ENCODE measurements around the gene USP47. TPM values are rescaled to one million over a fixed set of nuclear protein-coding genes. Genes with fewer than 3 reads are reported as not detected.
A peak's percentile ranks its signal among the peaks of the same experiment; 100 is the strongest.

The USP47 gene
- total and polyA plus RNA-seq, 9 of the 15 experiments (the other 6 are each of a cell fraction or from before 2014, with no cell fraction given) = 13.1 to 63.6 (median 34.7) TPM

DNA sequence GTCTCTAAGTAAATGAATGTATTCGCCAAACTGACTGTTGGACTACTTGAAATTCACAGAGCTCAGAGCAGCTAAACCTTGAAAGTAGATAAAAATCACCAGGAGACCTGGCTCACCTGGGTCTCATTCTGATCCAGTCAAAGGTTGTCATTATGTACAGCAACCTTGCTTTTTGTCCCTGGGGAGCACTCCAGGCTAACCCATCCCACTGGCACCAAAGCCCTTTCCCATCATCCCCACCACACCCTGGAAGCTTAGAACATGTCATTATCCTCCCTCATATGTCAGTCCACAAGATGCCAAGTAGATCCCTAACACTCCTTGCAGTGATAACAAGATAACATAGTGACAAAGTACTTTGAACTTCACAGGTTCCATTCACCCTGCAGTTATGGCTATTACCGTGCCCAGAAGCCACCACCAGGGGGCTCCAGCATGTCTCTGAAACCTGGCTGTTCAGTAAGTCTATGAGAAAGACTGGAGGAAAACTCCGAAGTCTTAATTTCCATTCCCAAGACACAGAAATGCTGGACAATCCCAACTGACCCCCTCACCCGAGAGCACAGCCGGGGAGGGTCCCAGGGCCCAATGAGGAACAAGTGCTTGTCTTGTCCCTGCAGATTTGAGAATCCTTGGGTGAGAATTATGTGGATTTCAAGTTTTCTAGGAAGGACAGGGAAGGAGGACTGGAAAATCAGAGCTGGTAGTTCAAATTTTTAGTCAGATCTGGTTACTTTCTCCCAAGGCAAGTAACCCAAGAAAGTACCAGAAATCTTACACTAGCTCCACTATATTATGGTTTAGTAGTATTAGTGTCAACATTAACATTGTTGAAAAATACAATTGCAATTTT lies 43.0 kb upstream of the USP47 start (continued):
- TF ChIP-seq HDAC3 (IDR thresholded peaks at IDR 0.05; ENCODE audit: borderline replicate concordance, partially characterized antibody) (no peak), SOX6 (IDR thresholded peaks at IDR 0.05) (peak; percentile 42; the same call in 1 of the 2 replicates), ZNF431 (CRISPR knock-in tag; IDR thresholded peaks at IDR 0.05) (no peak), L3MBTL2 (IDR thresholded peaks at IDR 0.05) (0 out of 2 replicates have a peak, but pooled peaks have one; percentile 17), GTF2F1 (IDR thresholded peaks at IDR 0.05; ENCODE audit: low read depth, low read length) (no peak), RAD21 (CRISPR knock-in tag; conservative IDR thresholded peaks at IDR 0.05 in 1 of 2, IDR thresholded peaks at IDR 0.05 in 1 of 2) (peak; percentile 83 to 93), ZNF140 (CRISPR knock-in tag; IDR thresholded peaks at IDR 0.05) (no peak), COPS2 (conservative IDR thresholded peaks at IDR 0.05) (no peak), MYC (IDR thresholded peaks at IDR 0.05; ENCODE audit: low read depth, low read length) (no peak), MYC (CRISPR knock-in tag; IDR thresholded peaks at IDR 0.05; ENCODE audit: borderline replicate concordance, low read depth) (no peak)
- TF ChIP-seq, protein P1, sequence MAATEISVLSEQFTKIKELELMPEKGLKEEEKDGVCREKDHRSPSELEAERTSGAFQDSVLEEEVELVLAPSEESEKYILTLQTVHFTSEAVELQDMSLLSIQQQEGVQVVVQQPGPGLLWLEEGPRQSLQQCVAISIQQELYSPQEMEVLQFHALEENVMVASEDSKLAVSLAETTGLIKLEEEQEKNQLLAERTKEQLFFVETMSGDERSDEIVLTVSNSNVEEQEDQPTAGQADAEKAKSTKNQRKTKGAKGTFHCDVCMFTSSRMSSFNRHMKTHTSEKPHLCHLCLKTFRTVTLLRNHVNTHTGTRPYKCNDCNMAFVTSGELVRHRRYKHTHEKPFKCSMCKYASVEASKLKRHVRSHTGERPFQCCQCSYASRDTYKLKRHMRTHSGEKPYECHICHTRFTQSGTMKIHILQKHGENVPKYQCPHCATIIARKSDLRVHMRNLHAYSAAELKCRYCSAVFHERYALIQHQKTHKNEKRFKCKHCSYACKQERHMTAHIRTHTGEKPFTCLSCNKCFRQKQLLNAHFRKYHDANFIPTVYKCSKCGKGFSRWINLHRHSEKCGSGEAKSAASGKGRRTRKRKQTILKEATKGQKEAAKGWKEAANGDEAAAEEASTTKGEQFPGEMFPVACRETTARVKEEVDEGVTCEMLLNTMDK (IDR thresholded peaks at IDR 0.05; ENCODE audit: borderline replicate concordance, insufficient read depth, low read depth, low read length, poor library complexity, severe bottlenecking) = peak; percentile 57
- TF ChIP-seq, protein P2, sequence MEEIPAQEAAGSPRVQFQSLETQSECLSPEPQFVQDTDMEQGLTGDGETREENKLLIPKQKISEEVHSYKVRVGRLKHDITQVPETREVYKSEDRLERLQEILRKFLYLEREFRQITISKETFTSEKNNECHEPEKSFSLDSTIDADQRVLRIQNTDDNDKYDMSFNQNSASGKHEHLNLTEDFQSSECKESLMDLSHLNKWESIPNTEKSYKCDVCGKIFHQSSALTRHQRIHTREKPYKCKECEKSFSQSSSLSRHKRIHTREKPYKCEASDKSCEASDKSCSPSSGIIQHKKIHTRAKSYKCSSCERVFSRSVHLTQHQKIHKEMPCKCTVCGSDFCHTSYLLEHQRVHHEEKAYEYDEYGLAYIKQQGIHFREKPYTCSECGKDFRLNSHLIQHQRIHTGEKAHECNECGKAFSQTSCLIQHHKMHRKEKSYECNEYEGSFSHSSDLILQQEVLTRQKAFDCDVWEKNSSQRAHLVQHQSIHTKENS (CRISPR knock-in tag; IDR thresholded peaks at IDR 0.05) = no peak
- TF ChIP-seq, protein P3, sequence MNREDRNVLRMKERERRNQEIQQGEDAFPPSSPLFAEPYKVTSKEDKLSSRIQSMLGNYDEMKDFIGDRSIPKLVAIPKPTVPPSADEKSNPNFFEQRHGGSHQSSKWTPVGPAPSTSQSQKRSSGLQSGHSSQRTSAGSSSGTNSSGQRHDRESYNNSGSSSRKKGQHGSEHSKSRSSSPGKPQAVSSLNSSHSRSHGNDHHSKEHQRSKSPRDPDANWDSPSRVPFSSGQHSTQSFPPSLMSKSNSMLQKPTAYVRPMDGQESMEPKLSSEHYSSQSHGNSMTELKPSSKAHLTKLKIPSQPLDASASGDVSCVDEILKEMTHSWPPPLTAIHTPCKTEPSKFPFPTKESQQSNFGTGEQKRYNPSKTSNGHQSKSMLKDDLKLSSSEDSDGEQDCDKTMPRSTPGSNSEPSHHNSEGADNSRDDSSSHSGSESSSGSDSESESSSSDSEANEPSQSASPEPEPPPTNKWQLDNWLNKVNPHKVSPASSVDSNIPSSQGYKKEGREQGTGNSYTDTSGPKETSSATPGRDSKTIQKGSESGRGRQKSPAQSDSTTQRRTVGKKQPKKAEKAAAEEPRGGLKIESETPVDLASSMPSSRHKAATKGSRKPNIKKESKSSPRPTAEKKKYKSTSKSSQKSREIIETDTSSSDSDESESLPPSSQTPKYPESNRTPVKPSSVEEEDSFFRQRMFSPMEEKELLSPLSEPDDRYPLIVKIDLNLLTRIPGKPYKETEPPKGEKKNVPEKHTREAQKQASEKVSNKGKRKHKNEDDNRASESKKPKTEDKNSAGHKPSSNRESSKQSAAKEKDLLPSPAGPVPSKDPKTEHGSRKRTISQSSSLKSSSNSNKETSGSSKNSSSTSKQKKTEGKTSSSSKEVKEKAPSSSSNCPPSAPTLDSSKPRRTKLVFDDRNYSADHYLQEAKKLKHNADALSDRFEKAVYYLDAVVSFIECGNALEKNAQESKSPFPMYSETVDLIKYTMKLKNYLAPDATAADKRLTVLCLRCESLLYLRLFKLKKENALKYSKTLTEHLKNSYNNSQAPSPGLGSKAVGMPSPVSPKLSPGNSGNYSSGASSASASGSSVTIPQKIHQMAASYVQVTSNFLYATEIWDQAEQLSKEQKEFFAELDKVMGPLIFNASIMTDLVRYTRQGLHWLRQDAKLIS (CRISPR knock-in tag; IDR thresholded peaks at IDR 0.05) = no peak
- TF ChIP-seq, protein P4, sequence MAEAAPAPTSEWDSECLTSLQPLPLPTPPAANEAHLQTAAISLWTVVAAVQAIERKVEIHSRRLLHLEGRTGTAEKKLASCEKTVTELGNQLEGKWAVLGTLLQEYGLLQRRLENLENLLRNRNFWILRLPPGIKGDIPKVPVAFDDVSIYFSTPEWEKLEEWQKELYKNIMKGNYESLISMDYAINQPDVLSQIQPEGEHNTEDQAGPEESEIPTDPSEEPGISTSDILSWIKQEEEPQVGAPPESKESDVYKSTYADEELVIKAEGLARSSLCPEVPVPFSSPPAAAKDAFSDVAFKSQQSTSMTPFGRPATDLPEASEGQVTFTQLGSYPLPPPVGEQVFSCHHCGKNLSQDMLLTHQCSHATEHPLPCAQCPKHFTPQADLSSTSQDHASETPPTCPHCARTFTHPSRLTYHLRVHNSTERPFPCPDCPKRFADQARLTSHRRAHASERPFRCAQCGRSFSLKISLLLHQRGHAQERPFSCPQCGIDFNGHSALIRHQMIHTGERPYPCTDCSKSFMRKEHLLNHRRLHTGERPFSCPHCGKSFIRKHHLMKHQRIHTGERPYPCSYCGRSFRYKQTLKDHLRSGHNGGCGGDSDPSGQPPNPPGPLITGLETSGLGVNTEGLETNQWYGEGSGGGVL (CRISPR knock-in tag; IDR thresholded peaks at IDR 0.05) = no peak
- TF ChIP-seq, protein P5, sequence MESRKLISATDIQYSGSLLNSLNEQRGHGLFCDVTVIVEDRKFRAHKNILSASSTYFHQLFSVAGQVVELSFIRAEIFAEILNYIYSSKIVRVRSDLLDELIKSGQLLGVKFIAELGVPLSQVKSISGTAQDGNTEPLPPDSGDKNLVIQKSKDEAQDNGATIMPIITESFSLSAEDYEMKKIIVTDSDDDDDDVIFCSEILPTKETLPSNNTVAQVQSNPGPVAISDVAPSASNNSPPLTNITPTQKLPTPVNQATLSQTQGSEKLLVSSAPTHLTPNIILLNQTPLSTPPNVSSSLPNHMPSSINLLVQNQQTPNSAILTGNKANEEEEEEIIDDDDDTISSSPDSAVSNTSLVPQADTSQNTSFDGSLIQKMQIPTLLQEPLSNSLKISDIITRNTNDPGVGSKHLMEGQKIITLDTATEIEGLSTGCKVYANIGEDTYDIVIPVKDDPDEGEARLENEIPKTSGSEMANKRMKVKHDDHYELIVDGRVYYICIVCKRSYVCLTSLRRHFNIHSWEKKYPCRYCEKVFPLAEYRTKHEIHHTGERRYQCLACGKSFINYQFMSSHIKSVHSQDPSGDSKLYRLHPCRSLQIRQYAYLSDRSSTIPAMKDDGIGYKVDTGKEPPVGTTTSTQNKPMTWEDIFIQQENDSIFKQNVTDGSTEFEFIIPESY (CRISPR knock-in tag; IDR thresholded peaks at IDR 0.05) = no peak
